ENCODE data around the gene NOXO1. TPM values are rescaled to one million over a fixed set of nuclear protein-coding genes. Genes with fewer than 3 reads are reported as not detected.

The NOXO1 gene
- total and polyA plus RNA-seq, 2 experiments from 2014 or later: 2.0 to 2.6 TPM

DNA sequence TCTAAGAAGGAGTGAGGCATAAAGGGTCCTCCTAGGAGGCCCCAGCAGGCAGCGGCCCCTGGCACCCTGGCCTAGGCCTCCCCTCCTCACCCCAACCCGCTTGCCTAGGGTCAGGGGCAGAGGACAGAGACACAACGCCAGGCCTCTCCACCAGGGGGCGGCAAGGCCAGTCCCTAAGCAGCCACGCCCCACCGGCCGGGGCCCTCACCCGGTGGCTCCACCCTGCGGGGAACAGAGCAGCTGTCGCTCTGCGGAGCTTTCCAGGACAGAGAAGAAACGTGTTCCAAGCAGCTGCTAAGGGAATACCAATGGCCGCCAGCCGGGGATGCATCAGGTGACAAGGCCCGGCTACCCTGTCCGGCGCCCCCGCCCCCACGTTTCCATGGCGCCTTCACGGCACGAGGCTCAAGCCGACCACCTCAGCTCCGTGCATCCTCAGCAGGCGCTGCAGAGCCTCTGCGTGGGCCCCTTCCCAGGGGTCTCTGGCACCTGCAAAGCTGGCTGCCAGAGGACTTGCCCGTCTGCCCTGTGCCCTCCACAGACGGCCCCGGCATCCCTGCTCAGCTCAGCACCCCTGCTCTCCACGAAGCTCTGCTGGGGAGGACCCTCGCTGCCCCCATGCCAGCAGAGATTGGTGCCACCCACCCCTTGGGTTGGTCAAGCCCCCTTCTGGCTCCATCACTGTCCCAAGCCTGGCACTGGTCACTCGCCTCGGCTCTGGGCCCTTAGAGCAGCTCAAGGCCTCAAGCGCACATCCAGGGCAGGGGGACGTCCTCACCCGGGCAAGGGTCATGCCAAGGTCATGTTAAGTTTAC, 22.8 kb upstream of the NOXO1 start:
- no peaks in the 10 kb centered on the region for H3K27me3 ChIP-seq (ENCODE audit: insufficient read depth)
- Mint-ChIP-seq H3K27me3 (ENCODE audit: insufficient read depth, low read depth, poor library complexity) (peaks cover 13% of the 10 kb centered on the region), H3K4me1 (peaks cover 32% of the 10 kb centered on the region)

More for the DNA sequence above, 22.8 kb upstream of the NOXO1 start:
- Mint-ChIP-seq H3K27ac (no peak overlapping the region), H3K36me3 (ENCODE audit: low read depth) (peaks cover 29% of the 10 kb centered on the region), H3K4me3 (peak overlapping the region; percentile 30; the same call in 1 of the 3 replicates), H3K9me3 (no peaks in the 10 kb centered on the region)
- ATAC-seq (peak; percentile 91), DNase-seq (ENCODE audit: low spot score) (peak; percentile 99)
- Histone ChIP-seq H3F3A (replicated peaks; ENCODE audit: low read depth) (peaks cover 28% of the 10 kb centered on the region; the same call in 1 of the 2 replicates), H3K4me2 (peak overlapping the region; percentile 69; the same call in 1 of the 2 replicates), H4K20me1 (replicated peaks; ENCODE audit: insufficient read depth) (peaks cover 38% of the 10 kb centered on the region), H3K27ac (ENCODE audit: low read depth) (peak overlapping the region; percentile 74; the same call in 1 of the 2 replicates), H3K4me1 (ENCODE audit: insufficient read depth) (peaks cover 18% of the 10 kb centered on the region), H3K4me3 (peak overlapping the region; percentile 42; the same call in 1 of the 2 replicates), H2AFZ (no peak overlapping the region), H3K9me2 (ENCODE audit: insufficient read depth) (no peaks in the 10 kb centered on the region), H3K36me3 (ENCODE audit: insufficient read depth) (no peaks in the 10 kb centered on the region), H3K79me2 (replicated peaks; ENCODE audit: insufficient read depth) (peaks cover 39% of the 10 kb centered on the region)
- TF ChIP-seq POLR2AphosphoS5 (IDR thresholded peaks at IDR 0.05; ENCODE audit: low read depth) (peak; percentile 14; the same call in 1 of the 2 replicates), CREB1 (CRISPR knock-in tag; IDR thresholded peaks at IDR 0.05; ENCODE audit: low read depth) (peak; percentile 49; the same call in 1 of the 2 replicates)
- TF ChIP-seq, protein P1, sequence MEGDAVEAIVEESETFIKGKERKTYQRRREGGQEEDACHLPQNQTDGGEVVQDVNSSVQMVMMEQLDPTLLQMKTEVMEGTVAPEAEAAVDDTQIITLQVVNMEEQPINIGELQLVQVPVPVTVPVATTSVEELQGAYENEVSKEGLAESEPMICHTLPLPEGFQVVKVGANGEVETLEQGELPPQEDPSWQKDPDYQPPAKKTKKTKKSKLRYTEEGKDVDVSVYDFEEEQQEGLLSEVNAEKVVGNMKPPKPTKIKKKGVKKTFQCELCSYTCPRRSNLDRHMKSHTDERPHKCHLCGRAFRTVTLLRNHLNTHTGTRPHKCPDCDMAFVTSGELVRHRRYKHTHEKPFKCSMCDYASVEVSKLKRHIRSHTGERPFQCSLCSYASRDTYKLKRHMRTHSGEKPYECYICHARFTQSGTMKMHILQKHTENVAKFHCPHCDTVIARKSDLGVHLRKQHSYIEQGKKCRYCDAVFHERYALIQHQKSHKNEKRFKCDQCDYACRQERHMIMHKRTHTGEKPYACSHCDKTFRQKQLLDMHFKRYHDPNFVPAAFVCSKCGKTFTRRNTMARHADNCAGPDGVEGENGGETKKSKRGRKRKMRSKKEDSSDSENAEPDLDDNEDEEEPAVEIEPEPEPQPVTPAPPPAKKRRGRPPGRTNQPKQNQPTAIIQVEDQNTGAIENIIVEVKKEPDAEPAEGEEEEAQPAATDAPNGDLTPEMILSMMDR (conservative IDR thresholded peaks at IDR 0.05; ENCODE audit: low read depth in 2 of 2): peak; percentile 95 to 99
- TF ChIP-seq, protein P2, sequence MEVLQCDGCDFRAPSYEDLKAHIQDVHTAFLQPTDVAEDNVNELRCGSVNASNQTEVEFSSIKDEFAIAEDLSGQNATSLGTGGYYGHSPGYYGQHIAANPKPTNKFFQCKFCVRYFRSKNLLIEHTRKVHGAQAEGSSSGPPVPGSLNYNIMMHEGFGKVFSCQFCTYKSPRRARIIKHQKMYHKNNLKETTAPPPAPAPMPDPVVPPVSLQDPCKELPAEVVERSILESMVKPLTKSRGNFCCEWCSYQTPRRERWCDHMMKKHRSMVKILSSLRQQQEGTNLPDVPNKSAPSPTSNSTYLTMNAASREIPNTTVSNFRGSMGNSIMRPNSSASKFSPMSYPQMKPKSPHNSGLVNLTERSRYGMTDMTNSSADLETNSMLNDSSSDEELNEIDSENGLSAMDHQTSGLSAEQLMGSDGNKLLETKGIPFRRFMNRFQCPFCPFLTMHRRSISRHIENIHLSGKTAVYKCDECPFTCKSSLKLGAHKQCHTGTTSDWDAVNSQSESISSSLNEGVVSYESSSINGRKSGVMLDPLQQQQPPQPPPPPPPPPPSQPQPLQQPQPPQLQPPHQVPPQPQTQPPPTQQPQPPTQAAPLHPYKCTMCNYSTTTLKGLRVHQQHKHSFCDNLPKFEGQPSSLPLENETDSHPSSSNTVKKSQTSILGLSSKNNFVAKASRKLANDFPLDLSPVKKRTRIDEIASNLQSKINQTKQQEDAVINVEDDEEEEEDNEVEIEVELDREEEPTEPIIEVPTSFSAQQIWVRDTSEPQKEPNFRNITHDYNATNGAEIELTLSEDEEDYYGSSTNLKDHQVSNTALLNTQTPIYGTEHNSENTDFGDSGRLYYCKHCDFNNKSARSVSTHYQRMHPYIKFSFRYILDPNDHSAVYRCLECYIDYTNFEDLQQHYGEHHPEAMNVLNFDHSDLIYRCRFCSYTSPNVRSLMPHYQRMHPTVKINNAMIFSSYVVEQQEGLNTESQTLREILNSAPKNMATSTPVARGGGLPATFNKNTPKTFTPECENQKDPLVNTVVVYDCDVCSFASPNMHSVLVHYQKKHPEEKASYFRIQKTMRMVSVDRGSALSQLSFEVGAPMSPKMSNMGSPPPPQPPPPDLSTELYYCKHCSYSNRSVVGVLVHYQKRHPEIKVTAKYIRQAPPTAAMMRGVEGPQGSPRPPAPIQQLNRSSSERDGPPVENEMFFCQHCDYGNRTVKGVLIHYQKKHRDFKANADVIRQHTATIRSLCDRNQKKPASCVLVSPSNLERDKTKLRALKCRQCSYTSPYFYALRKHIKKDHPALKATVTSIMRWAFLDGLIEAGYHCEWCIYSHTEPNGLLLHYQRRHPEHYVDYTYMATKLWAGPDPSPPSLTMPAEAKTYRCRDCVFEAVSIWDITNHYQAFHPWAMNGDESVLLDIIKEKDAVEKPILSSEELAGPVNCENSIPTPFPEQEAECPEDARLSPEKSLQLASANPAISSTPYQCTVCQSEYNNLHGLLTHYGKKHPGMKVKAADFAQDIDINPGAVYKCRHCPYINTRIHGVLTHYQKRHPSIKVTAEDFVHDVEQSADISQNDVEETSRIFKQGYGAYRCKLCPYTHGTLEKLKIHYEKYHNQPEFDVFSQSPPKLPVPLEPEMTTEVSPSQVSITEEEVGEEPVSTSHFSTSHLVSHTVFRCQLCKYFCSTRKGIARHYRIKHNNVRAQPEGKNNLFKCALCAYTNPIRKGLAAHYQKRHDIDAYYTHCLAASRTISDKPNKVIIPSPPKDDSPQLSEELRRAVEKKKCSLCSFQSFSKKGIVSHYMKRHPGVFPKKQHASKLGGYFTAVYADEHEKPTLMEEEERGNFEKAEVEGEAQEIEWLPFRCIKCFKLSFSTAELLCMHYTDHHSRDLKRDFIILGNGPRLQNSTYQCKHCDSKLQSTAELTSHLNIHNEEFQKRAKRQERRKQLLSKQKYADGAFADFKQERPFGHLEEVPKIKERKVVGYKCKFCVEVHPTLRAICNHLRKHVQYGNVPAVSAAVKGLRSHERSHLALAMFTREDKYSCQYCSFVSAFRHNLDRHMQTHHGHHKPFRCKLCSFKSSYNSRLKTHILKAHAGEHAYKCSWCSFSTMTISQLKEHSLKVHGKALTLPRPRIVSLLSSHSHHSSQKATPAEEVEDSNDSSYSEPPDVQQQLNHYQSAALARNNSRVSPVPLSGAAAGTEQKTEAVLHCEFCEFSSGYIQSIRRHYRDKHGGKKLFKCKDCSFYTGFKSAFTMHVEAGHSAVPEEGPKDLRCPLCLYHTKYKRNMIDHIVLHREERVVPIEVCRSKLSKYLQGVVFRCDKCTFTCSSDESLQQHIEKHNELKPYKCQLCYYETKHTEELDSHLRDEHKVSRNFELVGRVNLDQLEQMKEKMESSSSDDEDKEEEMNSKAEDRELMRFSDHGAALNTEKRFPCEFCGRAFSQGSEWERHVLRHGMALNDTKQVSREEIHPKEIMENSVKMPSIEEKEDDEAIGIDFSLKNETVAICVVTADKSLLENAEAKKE (CRISPR knock-in tag; IDR thresholded peaks at IDR 0.05): no peak
- TF ChIP-seq, protein P3, sequence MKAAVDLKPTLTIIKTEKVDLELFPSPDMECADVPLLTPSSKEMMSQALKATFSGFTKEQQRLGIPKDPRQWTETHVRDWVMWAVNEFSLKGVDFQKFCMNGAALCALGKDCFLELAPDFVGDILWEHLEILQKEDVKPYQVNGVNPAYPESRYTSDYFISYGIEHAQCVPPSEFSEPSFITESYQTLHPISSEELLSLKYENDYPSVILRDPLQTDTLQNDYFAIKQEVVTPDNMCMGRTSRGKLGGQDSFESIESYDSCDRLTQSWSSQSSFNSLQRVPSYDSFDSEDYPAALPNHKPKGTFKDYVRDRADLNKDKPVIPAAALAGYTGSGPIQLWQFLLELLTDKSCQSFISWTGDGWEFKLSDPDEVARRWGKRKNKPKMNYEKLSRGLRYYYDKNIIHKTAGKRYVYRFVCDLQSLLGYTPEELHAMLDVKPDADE (IDR thresholded peaks at IDR 0.05): no peak

All from GM23338 (cell line).